Activated B cell treated with CpG ODN at 0.5 μM for 24 hours (primary cell): Measurements from ENCODE around the gene CPM. TPM values are rescaled to one million over a fixed set of nuclear protein-coding genes. Genes with fewer than 3 reads are reported as not detected.

Experiments used
- total RNA-seq: library from RNA; stranded (reverse); gene quantifications from 2 replicates; pipeline ENCODE4 v1.2.3, GENCODE V29; 2022

The CPM gene
- total RNA-seq, 1 donor from 2014 or later: 10.1 TPM

Other genes starting within 250 kb of the CPM start
- 75.0 and 90.8 TPM in 2 replicates for gene NUP107, start 246.2 kb downstream of the CPM start, total RNA-seq
- 7.8 and 9.5 TPM in 2 replicates for gene SLC35E3, start 187.0 kb downstream of the CPM start, total RNA-seq
- gene MDM2, start 125.0 kb downstream of the CPM start, total RNA-seq: 69.8 and 90.8 TPM in 2 replicates